Sigmoid colon (tissue), 3 donors: ENCODE data around the gene OLFM1.

Experiments
- CTCF ChIP-seq, 4 experiments: fragments of 450-650 bp in 3 of 4; fragments of 200-600 bp in 1 of 4; IDR thresholded peaks; one replicate each; pipeline ENCODE4 v1.5.1; 2016 to 2019; ENCODE audit warnings: antibody characterized with exemption in 4 of 4, mild to moderate bottlenecking in 3 of 4, moderate library complexity in 2 of 4
- POLR2A ChIP-seq, 2 donors: fragments of 450-650 bp; IDR thresholded peaks; one replicate each; pipeline ENCODE4 v1.6.1; 2016; ENCODE audit warnings: antibody characterized with exemption in 2 of 2, mild to moderate bottlenecking in 2 of 2, moderate library complexity in 2 of 2

- TF ChIP-seq POLR2A (IDR thresholded peaks at IDR 0.05) (no peak), CTCF (IDR thresholded peaks at IDR 0.05) (no peak)
These were observed 63.5 kb downstream of the OLFM1 start for GRCh38 chr9:135150981-135151380.
